ENCODE measurements around the gene WBP1. TPM values are rescaled to one million over a fixed set of nuclear protein-coding genes. Genes with fewer than 3 reads are reported as not detected.

WBP1 gene
- total and polyA plus RNA-seq, 2 donors (not counting 3 experiments of a cell fraction or from before 2014, with no cell fraction given): 50.5 to 209 TPM

DNA sequence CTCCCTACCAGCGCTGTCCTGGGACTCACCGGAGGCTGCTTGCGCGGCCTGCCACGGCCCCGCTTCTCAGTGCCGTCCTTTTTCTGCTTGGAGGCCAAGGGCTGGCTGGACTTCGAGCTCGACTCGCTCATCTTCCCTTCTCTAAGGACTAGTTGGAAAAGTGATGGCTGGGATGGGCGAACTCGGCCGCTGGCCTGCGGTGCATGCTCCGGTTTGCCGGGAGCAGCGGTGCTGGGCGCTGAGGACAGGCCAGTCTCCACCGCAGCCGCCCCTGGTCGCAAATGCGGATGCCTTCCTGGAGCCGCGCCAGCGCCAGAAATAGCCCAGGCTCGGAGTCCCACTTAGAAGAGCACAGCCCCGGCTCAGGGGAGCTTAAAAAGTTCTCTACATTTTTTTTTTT, 39.9 kb upstream of the WBP1 start:
- no TSS peak for BruUV-seq (replicated peaks)
- H3K27me3 ChIP-seq (ENCODE audit: control insufficient read depth in 2 of 2, insufficient read depth in 2 of 2, low read length in 2 of 2): peaks cover 30 to 37% of the 10 kb centered on the region in 2 experiments
- intact Hi-C loops (cut with micrococcal nuclease) (no loop called here), dilution Hi-C loops (cut with MboI; ENCODE audit: extremely low pct_ligation_motif_present, low sequenced_read_pairs) (no loop called here)
- DNase-seq (ENCODE audit: low read depth, low spot score) (no peak), FAIRE-seq (no peak)
- H3K4me3 ChIP-seq (replicated peaks in 1 of 3; ENCODE audit: insufficient read depth in 1 of 3, low read depth in 1 of 3, low read length in 3 of 3): no peak overlapping the region
- no peaks in the 10 kb centered on the region for H3K79me2 ChIP-seq (ENCODE audit: control insufficient read depth, insufficient read depth, low read length)
- no peaks in the 10 kb centered on the region for H3K9me3 ChIP-seq (replicated peaks; ENCODE audit: control insufficient read depth, insufficient read depth, low read length)
- TF ChIP-seq GATA2 (IDR thresholded peaks at IDR 0.05; ENCODE audit: insufficient read depth, insufficient read length, low read depth, low read length) (no peak), MYC (IDR thresholded peaks at IDR 0.05; ENCODE audit: low read depth, low read length) (no peak), POLR2AphosphoS5 (IDR thresholded peaks at IDR 0.05; ENCODE audit: insufficient read depth, low read depth, low read length) (no peak)
- TF ChIP-seq, protein P1, sequence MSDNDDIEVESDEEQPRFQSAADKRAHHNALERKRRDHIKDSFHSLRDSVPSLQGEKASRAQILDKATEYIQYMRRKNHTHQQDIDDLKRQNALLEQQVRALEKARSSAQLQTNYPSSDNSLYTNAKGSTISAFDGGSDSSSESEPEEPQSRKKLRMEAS (IDR thresholded peaks at IDR 0.05; ENCODE audit: insufficient read depth, insufficient read length): no peak
- no peaks in the 10 kb centered on the region for H3K9me1 ChIP-seq (replicated peaks; ENCODE audit: control insufficient read depth, extremely low read depth, insufficient read depth, low read length)
- H3K4me2 ChIP-seq (ENCODE audit: insufficient read depth, low read length): no peak overlapping the region
- no peak overlapping the region for H3K9ac ChIP-seq (replicated peaks; ENCODE audit: extremely low read depth, insufficient read depth, low read length)
- ChIA-PET POLR2A (no interaction called here), CTCF (interaction anchor here (0.7 to 1.7 kb wide), 2 partner anchors 27 to 34 kb away, joined by 3 to 5 read pairs; no protein-coding TSS in a partner anchor)
- peaks cover 15% of the 10 kb centered on the region for H3K4me1 ChIP-seq (ENCODE audit: control insufficient read depth, extremely low read depth, insufficient read depth, low read length)
- H3K27ac ChIP-seq (ENCODE audit: insufficient read depth, low read depth, low read length): no peak overlapping the region
- no peak overlapping the region for H2AFZ ChIP-seq (ENCODE audit: low read depth, low read length)
- H4K20me1 ChIP-seq (replicated peaks; ENCODE audit: control insufficient read depth, extremely low read depth, insufficient read depth, low read length): no peaks in the 10 kb centered on the region
- no peaks in the 10 kb centered on the region for H3K36me3 ChIP-seq (ENCODE audit: control insufficient read depth in 2 of 2, extremely low read depth in 1 of 2, insufficient read depth in 2 of 2, low read length in 2 of 2)

DNA sequence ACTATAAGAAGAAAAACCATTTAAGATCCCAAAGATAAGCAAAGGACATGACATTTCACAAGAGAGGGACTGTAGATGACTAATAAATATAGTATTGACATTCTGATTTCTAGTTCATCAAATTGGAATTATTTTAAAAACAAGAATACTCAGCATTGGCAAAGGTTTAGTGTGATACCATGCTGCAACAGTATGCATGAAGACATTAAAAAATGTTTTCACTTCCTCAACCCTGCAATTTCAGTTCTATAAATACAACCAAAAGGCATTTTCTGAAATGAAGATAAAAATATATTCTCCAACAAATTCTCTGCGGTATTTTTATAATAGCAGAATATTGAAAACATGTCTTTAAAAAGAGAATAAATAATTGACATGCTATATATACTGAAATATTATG, 38.9 kb upstream of the WBP1 start:
- TF ChIP-seq POLR2A (IDR thresholded peaks at IDR 0.05; ENCODE audit: low read depth, low read length) (no peak), GATA2 (IDR thresholded peaks at IDR 0.05; ENCODE audit: insufficient read depth, insufficient read length, low read depth, low read length) (no peak), JUN (IDR thresholded peaks at IDR 0.05; ENCODE audit: borderline replicate concordance, insufficient read depth, insufficient read length, low read depth) (no peak), EZH2 (IDR thresholded peaks at IDR 0.05; ENCODE audit: borderline replicate concordance, low read depth, low read length, severe bottlenecking) (no peak), FOS (IDR thresholded peaks at IDR 0.05; ENCODE audit: borderline replicate concordance, insufficient read depth, low read length) (no peak)
- BruUV-seq (replicated peaks): no TSS peak
- no peaks in the 10 kb centered on the region for H3K9me3 ChIP-seq (replicated peaks; ENCODE audit: control insufficient read depth, insufficient read depth, low read length)
- H3K9ac ChIP-seq (replicated peaks; ENCODE audit: extremely low read depth, insufficient read depth, low read length): no peak overlapping the region
- ChIA-PET CTCF (interaction anchor here (0.7 to 1.7 kb wide), 2 partner anchors 28 to 35 kb away, joined by 3 to 5 read pairs; no protein-coding TSS in a partner anchor), POLR2A (no interaction called here)
- intact Hi-C loops (cut with micrococcal nuclease): no loop called here
- H3K27ac ChIP-seq (ENCODE audit: insufficient read depth, low read depth, low read length): no peak overlapping the region
- H4K20me1 ChIP-seq (replicated peaks; ENCODE audit: control insufficient read depth, extremely low read depth, insufficient read depth, low read length): no peaks in the 10 kb centered on the region
- H3K36me3 ChIP-seq (ENCODE audit: control insufficient read depth in 2 of 2, extremely low read depth in 1 of 2, insufficient read depth in 2 of 2, low read length in 2 of 2): no peaks in the 10 kb centered on the region
- dilution Hi-C loops (cut with MboI; ENCODE audit: extremely low pct_ligation_motif_present, low sequenced_read_pairs): no loop called here
- no peak overlapping the region for H2AFZ ChIP-seq (ENCODE audit: low read depth, low read length)
- FAIRE-seq: no peak
- no peaks in the 10 kb centered on the region for H3K79me2 ChIP-seq (ENCODE audit: control insufficient read depth, insufficient read depth, low read length)
- no peaks in the 10 kb centered on the region for H3K9me1 ChIP-seq (replicated peaks; ENCODE audit: control insufficient read depth, extremely low read depth, insufficient read depth, low read length)
- H3K4me2 ChIP-seq (ENCODE audit: insufficient read depth, low read length): no peak overlapping the region
- peaks cover 26 to 28% of the 10 kb centered on the region in 2 experiments for H3K27me3 ChIP-seq (ENCODE audit: control insufficient read depth in 2 of 2, insufficient read depth in 2 of 2, low read length in 2 of 2)
- H3K4me3 ChIP-seq (replicated peaks in 1 of 3; ENCODE audit: insufficient read depth in 1 of 3, low read depth in 1 of 3, low read length in 3 of 3): no peak overlapping the region
- no peak for DNase-seq (ENCODE audit: low read depth, low spot score)
- peaks cover 15% of the 10 kb centered on the region for H3K4me1 ChIP-seq (ENCODE audit: control insufficient read depth, extremely low read depth, insufficient read depth, low read length)

Measured in endothelial cell of umbilical vein (primary cell).